M059J (cell line): ENCODE data around the gene TOR1AIP2. TPM values are rescaled to one million over a fixed set of nuclear protein-coding genes. Genes with fewer than 3 reads are reported as not detected.
A peak's percentile ranks its signal among the peaks of the same experiment; 100 is the strongest.
"Not testable (repeated sequence)": the region's sequence is repeated elsewhere in the genome, so short reads cannot be mapped to it uniquely, and the experiment has no call there.

Source experiments
- DNase-seq: peaks from one replicate; pipeline ENCODE4 v3.0.0-alpha.2; 2012; ENCODE audit warnings: low read depth
- total RNA-seq: library from RNA; depleted of rRNA; stranded (reverse); fragments of >200 nt; shearing (Covaris generic); gene quantifications from 2 replicates; pipeline ENCODE4 v1.2.3, GENCODE V29; 2014

TOR1AIP2 gene
- total RNA-seq, 1 experiment from 2014 or later = 94.3 TPM

GRCh38 chr1:179875596-179876299 lies 1.9 kb downstream of the TOR1AIP2 start:
- no peak for DNase-seq

DNA sequence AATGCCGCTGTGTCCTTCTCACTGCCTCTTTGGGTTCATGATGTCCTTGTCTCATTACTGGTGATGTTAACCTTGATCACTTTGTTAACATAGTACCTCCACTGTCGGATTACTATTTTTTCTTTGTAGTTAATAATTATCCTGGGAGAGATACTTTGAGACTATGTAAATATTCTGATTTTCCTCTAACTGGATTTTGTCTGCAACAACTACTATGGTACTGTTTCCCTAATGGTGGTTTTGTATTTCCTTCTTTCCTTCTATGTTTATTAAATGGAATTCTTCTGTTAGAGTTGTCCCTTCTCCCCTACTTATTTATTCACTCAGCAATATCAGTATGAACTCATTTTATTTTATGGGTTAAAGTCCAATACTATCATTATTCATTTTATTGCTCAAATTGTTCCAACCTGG lies 4.2 kb downstream of the TOR1AIP2 start:
- no peak for DNase-seq

DNA sequence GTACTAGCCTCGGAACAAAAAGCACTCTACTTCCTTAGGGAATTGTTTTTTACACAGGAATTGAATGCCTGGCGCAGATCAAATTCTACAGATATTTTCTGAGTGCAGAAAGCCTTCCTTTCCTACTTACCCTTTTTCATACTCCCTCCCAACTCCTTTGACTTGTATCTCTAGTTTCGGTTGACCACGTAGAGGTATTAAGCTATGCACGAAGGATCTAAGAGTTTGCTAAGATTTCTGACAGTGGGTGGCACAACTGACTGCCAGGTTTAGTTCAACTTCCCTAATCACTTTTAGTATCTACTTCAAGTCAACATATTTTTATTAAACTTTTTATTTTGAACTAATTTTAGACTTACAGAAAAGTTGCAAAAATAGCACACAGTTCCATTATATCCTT lies 5.0 kb downstream of the TOR1AIP2 start:
- no peak for DNase-seq

- no peak for DNase-seq
Measured at GRCh38 chr1:179871940-179872339, 5.7 kb downstream of the TOR1AIP2 start.

DNA sequence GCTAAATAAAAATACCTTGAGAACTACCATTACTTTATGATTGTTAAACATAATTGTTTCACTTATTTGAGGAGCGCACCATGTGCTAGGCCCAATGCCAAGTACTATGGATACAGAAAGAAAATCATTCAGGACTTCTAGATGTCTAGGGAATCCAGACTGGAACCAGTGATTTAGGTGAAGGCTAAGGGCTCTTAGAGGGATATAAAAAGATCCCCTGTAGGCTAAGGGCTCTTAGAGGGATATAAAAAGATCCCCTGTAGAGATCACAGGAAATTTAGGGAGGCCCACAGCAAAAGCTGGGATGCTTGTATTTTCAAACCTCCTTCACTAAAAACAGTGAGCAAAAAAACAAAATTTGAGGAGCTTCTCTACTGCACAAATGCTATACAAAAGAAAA lies 6.7 kb downstream of the TOR1AIP2 start:
- DNase-seq = no peak

DNA sequence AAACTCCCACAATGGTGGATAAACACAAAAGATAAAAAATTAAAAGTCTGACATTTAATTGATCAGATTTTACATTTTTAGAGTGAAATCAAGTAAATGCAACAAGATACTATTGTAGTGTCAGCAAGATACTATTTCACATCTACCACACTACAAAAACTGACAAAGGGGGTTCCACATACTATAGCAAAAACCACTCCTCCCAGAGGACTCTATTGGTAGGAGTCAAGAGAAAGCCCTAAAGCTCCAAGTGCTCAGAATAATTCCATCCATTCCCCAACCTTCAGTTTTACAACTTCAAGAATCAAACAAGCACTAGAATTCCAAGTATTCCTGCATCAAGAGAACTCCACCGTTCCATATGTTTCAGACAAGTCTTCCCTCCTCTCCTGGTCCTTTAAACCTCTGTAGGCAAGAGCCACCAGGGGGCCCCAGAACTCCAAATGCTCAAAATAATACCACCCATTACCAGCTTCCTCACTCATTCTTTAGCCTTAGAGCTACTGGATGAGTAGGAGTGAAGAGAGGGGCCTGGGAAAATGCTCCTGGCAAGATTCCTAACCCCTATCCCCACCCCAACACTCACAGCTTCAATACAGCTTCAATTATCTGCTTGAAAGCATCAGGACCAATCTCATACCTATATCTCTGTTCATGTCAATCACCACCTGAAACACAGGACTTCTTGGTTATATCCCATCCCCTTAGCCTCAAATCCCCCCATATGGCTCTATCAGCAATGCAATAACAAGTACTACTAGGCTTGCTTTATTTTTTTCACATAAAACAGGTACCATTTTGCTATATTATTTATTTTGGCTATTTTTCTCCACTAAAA lies 9.9 kb downstream of the TOR1AIP2 start:
- DNase-seq = peak; percentile 59

DNA sequence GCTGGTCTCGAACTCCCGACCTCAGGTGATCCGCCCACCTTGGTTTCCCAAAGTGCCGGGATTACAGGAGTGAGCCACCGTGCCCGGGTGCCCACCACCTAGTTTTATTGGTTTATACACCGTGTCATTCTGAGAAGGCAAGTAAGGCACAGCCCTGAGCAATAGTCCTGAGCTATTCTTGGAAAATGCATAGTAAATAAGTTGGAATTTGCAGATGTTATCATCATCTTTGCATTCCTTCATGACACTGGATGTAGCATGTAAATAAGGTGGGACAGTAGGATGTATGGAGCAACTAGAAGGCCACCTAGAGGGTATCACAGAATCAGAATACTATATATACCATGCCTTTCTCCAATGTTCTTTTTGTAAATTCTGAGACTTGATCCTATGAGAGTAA lies 11.0 kb downstream of the TOR1AIP2 start:
- DNase-seq = no peak

- DNase-seq = no peak
Measured at GRCh38 chr1:179865377-179865776, 12.2 kb downstream of the TOR1AIP2 start.

- DNase-seq = no peak
Measured at GRCh38 chr1:179860652-179861051, 17.0 kb downstream of the TOR1AIP2 start.

DNA sequence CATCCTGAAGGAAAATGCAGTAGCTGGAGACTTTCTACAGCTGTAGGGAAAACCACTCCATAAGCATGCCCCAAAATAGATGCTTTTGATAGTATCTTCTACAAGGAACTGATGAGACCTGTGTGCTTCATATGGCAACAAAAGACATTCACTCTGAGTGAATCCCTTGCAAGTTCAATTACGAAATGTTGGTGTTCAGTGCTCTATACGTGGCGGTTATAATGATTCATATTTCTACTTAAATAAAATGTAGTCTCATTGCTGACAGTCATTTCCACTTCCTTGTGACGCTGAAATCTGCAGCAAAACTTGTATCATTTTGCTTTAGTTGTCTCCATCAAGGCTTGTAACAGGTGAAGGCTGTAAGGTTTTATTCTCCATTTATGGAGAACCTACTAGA lies 20.6 kb downstream of the TOR1AIP2 start:
- no peak for DNase-seq

DNA sequence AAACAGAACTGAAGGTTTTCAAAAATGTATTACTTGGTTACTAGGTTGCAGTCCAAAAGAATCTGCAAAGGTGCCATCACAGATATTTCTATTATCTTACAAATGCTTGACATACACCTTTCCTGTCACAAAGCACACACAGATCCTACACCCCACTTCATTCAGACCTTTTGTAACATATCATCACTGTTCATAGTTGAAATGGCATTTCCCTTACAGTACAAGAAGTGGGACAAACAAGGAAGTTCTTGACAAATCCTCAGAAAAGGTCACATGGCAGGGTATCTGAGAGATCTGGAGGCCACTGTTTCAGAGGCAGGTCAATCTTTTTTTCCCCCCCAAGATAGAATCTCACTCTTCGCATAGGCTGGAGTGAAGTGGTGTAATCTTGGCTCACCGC lies 21.3 kb downstream of the TOR1AIP2 start:
- DNase-seq = no peak

GRCh38 chr1:179855831-179856230 lies 21.8 kb downstream of the TOR1AIP2 start:
- DNase-seq = not testable (repeated sequence)

DNA sequence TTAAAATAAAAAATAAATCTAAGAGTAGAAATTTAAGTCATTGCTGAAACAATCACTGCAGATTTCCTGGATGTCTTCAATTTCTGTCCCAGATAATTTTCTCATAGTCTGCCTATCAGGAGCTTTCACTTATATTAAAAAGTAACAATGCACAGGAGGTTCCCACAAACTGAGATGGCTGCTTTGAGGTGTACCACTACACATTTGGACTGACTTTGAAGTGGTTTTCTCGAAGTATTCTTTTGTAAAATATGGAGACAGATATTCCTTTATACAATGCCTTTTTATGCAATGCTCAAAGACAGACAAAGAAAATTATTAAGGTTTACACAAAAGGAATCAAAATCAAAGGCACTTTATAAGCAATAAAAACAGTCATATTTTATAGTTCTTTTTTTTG lies 24.5 kb downstream of the TOR1AIP2 start:
- no peak for DNase-seq

DNA sequence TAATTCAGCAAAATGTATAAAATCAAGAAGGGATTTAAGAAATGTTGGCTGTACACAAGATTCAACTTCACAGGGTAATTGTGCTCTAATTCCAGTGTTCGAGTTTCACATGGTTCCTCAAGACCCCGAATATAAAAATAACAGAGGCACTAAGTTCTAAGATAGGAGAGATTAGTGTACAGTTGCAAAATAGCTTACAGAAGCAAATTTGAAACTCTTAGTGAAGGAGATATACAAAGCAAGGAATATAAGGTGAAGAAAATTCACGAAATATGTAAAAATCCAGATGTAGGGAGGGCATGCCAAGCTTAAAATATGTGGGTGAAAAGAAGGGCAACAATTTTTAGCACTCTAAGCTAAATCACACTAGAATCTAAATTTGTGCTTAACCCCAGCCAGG lies 29.4 kb downstream of the TOR1AIP2 start:
- DNase-seq = no peak

- no peak for DNase-seq
Measured at GRCh38 chr1:179840107-179840506, 37.5 kb downstream of the TOR1AIP2 start.

DNA sequence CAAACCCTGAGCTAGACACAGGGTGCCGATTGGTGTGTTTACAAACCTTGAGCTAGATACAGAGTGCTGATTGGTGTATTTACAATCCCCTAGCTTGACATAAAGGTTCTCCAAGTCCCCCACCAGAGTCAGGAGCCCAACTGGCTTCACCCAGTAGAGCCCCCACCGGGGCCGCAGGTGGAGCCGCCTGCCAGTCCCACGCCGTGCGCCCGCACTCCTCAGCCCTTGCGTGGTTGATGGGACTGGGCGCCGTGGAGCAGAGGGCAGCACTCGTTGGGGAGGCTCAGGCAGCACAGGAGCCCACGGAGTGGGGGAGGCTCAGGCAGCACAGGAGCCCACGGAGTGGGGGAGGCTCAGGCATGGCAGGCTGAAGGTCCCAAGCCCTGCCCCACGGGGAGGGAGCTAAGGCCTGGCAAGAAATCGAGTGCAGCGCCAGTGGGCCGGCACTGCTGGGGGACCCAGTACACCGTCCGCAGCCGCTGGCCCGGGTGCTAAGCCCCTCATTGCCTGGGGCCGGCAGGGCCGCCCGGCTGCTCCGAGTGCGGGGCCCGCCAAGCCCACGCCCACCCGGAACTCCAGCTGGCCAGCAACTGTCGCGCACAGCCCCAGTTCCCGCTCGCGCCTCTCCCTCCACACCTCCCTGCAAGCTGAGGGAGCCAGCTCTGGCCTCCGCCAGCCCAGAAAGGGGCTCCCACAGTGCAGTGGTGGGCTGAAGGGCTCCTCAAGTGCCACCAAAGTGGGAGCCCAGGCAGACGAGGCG lies 40.7 kb downstream of the TOR1AIP2 start:
- DNase-seq = not testable (repeated sequence)

DNA sequence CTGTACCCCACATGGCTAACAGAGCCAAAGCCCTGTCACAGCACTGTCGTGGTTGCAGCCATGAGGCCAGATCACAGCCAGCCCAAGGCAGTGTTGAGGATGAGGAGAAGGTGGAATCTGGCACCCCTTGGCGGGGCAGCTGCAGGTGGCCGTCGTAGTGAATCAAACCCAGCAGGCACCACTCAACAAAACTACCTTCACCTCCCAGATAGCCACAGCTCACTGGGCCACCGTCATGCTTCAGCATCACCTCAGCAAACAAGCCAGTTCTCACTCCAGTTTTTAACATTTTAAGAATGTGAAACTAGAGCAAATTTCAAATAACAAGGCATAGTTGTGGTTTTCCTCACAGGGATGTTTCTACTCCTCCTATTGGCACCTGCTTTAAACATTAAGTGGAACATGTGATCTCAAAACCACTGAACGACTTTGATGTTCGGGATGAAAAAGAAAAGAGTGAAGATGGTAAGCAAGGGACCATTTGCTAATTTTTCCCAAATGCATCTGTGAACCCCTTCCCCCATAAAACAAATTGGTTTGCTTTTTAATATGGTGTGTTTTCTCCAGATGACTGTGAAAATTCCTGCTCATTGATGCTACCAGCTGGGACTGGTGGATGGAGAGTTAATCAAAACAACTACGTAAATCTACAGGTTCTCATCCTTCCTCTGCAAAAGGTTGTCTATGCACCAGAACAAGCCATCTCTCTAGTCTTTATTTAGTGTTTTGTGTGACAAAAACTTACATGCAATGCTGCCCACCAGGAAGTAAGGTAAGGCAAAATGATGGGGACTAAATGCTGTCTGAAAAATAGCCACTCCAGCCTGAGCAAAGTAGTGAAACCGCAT lies 45.5 kb downstream of the TOR1AIP2 start:
- peak; percentile 39 for DNase-seq

- DNase-seq = no peak
Measured at GRCh38 chr1:179831225-179831624, 46.4 kb downstream of the TOR1AIP2 start.

DNA sequence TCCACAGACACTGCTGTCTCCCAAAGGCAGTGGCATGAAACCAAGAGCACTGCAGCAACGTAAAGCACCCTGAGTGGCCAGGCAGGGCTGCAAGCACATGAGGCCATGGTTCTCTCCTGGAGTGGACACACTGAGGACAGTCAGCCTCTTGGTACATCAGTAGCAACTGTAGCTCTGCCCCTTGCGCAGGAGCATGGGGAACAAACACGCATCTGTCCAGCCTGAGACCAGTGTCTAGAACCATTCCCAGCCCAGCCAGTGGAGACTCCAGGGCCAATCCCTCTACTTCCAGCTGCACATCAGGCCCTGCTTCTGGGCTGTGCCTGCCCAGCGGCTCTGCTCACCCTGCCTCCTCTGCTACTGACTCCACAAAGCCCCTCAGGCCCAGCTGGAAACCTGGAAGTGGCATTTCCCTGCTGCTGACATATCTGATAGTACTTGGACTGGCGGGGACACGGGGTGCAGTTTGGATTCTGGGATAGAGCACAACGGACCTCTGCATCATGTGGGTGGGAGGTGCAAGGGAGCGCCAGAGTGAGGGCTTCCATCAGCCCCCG lies 49.0 kb downstream of the TOR1AIP2 start:
- DNase-seq = no peak

GRCh38 chr1:179826626-179827280 lies 50.9 kb downstream of the TOR1AIP2 start:
- DNase-seq = no peak
